T-helper 2 cell (primary cell): ENCODE measurements around the gene SRGAP1.

Experiments
- DNase-seq, 5 experiments: peaks; one replicate each; pipeline versions ENCODE4 v3.0.0 to v3.0.0-alpha.2; 2012 to 2022
- total RNA-seq, 2 donors: gene quantifications; one replicate each; lab custom pipeline; 2026; lab: John Stamatoyannopoulos, UW

The SRGAP1 gene
- total RNA-seq = 0 to 0.07 reads per million in 2 donors

DNA sequence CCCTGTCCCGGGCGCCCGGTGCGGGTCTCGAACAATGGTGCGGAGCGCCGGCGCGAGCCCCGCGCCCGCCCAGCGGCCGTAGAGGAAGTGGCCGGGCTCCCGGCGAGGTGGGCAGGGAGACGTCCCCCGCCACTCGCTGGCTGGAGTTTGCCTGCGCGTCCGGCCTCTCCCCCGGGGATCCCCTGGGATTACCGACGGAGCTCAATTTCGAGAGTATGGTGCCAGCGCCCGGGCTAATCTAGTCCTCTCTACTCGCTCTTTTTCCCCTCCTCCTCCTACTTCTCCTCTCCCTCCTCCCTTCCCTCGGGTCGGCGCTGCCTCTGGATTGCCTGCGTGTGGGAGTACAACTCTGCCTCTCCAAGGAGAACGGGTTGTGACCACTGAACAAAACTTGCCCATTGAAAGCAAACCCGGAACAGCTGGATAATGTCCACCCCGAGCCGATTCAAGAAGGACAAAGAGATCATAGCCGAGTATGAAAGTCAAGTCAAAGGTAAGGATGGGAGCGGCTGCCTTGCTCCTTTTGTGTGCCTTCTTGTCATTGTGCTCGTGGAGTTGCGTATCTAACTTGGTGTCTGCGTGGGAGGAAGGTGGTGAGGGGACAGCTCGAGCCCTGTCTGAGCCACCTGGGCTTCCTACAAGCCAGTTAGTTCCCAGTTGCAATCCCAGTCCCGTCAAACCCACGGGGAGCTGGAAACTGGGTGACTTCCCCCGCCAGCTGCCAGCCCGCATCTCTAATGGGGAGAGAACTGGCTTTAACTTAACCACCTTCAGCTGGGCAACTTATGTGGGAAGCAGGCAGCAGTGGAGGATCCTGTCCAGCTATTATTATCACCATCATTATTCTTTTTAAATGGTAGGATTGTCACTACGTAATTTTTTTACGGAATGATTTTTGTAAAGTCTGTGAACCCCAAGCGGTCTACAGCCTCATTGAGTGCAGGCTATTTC, at the start of gene SRGAP1:
SRGAP1 (plus strand) TSS at position 310 of the 951 bp plus-strand sequence; CDS start at position 427, 117 bp downstream.
- peak in 1 of 5 experiments; percentile 6 for DNase-seq

DNA sequence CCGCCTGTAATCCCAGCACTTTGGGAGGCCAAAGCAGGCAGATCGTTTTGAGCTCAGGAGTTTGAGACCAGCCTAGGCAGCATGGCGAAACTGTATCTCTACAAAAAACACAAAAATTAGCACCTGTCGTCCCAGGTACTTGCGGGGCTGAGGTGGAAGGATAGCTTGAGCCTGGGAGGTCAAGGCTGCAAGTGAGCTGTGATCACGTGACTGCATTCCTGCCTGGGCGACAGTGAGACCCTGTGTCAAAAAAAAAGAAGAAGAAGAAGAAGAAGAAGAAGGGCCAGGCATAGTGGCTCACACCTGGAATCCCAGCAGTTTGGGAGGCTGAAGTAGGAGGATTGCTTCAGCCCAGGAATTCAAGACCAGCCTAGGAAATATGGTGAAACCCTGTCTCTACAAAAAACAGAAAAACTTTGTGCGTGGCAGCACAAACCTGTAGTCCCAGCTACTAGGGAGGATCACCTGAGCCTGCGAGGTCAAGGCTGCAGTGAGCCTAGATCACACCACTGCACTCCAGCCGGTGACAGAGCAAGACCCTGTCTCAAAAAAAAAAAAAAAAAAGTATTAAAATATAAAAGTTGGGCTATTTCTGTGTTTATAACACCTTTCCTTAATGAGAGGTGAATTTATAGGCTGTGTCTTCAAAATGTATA, 49.3 kb upstream of the SRGAP1 start:
- no peak for DNase-seq

DNA sequence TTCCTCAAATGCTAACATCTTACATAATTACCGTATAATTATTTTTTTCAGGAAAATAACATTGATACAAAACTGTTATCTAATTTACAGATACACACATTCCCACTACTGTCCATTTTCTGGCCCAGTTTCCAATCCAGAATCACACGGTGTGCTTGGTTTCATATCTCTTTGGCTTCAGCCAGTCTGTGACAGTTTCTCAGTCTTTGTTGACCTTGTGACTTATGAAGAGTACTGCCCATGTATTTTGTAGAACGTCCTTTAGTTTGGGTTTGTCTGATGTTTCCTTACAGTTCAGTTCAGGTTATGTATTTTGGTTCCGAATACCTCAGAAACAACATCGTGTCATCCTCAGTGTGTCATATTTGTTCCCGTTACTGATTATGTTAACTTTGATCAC, 48.6 kb upstream of the SRGAP1 start:
- no peak for DNase-seq

DNA sequence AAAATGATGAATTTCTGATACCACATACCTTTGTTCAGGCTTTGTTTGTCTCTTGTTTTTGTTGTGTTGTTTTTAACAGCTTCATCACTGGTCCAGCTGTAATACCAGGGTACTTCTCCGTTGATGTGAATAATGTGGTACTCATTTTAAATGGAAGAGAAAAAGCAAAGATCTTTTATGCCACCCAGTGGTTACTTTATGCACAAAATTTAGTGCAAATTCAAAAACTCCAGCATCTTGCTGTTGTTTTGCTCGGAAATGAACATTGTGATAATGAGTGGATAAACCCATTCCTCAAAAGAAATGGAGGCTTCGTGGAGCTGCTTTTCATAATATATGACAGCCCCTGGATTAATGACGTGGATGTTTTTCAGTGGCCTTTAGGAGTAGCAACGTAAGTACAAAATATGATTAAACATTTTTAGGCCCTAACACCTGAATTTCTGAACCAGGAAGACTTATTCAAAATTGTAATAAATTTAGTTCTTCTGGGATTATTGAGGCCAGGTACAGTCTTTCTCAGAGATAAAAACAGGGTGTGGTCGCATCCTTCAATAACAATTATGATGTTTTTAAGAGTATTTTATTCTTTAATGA, 42.4 kb upstream of the SRGAP1 start:
- peak in 1 of 5 experiments; percentile 40 for DNase-seq

- no peak for DNase-seq
Observed at GRCh38 chr12:63804746-63805145, 39.8 kb upstream of the SRGAP1 start.

GRCh38 chr12:63805704-63806672, 38.5 kb upstream of the SRGAP1 start:
- DNase-seq = no peak

DNA sequence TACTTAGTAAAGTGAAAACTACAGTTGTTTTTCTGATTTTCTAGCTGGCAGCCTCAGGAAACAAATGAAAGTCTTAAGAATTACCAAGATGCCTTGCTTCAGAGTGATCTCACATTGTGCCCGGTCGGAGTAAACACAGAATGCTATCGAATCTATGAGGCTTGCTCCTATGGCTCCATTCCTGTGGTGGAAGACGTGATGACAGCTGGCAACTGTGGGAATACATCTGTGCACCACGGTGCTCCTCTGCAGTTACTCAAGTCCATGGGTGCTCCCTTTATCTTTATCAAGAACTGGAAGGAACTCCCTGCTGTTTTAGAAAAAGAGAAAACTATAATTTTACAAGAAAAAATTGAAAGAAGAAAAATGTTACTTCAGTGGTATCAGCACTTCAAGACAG, 35.9 kb upstream of the SRGAP1 start:
- DNase-seq = no peak

GRCh38 chr12:63809566-63809965, 34.9 kb upstream of the SRGAP1 start:
- DNase-seq = no peak

- no peak for DNase-seq
Observed at GRCh38 chr12:63811334-63811733, 33.2 kb upstream of the SRGAP1 start.

GRCh38 chr12:63811755-63812154, 32.7 kb upstream of the SRGAP1 start:
- no peak for DNase-seq

- peak in 1 of 5 experiments; percentile 63 for DNase-seq
Observed at GRCh38 chr12:63814146-63814772, 30.2 kb upstream of the SRGAP1 start.

GRCh38 chr12:63815482-63815852, 29.0 kb upstream of the SRGAP1 start:
- no peak for DNase-seq

GRCh38 chr12:63816031-63816430, 28.5 kb upstream of the SRGAP1 start:
- no peak for DNase-seq

DNA sequence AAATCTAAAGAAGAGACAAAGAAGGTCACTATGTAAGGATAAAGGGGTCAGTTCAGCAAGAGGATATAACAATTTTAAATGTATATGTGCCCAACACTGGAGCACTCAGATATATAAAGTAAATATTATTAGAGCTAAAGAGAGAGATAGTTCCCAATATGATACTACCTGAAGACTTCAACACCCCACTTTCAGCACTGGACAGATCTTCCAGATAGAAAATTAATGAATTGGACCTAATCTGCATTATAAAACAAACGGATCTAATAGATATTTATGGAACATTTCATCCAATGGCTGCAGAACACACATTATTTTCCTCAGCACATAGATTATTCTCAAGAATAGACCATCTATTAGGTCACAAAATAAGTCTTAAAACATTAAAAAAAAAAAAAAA, 24.1 kb upstream of the SRGAP1 start:
- no peak for DNase-seq

DNA sequence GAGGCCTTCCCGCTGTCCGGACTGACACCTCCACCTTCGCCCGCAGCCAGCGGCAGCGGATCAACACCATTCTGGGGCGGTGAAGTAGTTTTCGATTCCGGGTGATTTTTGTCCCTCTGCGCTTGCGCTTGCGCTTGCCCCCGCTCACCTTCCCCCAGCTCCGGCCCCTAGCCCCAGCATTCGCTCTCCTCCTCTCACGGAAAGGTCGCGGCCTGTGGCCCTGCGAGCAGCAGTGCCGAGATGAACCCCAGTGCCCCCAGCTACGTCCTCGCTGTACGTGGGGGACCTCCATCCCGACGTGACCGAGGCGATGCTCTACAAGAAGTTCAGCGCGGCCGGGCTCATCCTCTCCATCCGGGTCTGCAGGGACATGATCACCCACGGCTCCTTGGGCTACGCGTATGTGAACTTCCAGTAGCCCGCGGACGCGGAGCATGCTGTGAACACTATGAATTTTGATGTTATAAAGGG, 22.7 kb upstream of the SRGAP1 start:
- peak in 1 of 5 experiments; percentile 23 for DNase-seq

DNA sequence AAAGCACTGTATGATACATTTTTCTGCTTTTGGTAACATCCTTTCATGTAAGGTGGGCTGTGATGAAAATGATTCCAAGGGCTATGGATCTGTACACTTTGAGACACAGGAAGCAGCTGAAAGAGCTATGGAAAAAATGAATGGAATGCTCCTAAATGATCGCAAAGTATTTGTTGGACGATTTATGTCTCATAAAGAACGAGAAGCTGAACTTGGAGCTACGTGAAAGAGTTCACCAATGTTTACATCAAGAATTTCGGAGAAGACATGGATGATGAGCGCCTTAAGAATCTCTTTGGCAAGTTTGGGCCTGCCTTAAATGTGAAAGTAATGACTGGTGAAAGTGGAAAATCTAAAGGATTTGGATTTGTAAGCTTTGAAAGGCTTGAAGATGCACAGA, 22.1 kb upstream of the SRGAP1 start:
- DNase-seq = no peak

DNA sequence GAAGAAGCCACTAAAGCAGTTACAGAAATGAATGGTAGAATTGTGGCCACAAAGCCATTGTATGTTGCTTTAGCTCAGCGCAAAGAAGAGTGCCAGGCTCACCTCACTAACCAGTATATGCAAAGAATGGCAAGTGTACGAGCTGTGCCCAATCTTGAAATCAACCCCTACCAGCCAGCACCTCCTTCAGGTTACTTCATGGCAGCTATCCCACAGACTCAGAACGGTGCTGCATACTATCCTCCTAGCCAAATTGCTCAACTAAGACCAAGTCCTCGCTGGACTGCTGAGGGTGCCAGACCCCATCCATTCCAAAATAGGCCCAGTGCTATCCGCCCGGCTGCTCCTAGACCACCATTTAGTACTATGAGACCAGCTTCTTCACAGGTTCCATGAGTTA, 21.5 kb upstream of the SRGAP1 start:
- peak in 1 of 5 experiments; percentile 31 for DNase-seq

DNA sequence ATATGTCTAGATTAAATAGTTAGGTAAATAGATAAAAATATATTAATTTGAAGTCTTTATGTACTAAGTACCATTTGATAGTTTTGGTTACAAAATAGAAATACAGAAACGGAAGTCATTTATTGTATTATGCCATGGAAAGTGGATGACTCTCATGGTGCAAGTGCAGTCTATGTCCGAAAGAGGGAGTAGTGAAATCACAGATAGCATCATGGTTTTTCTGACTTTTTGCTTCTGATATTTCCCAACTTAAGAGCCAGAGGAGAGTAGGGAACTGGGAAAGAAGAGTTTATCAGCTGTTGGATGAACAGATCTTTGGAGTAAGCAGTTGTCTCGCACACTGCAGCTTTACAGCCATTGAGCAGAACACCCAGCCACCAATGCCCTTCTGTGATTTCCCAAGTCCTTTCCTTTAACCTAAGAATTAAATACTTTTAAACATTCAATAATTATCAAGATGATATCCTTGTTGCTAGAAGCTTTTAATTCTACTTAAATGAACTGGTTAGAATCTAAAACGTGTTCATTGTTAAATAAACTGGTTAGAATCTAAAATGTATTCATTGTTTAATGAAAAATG, 18.4 kb upstream of the SRGAP1 start:
- DNase-seq = peak in 1 of 5 experiments; percentile 51

DNA sequence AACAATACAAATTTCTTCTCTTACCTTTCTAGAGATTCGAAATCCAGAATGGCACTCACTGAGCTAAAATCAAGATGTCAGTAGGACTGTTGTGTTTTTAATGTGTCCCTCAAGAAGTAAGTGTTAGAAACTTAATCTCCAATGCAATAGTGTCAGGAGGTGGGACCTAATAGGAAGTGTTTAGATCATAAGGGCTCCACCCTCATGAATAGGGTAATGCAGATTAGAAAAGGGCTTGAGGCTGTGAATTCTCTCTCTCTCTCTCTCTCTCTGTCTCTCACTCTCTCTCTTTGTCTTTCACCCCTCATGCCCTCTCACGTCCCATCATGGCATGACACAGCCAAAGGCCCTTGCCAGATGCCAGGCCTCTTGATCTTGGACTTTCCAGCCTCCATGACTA, 15.6 kb upstream of the SRGAP1 start:
- no peak for DNase-seq

GRCh38 chr12:63836046-63836445, 8.5 kb upstream of the SRGAP1 start:
- DNase-seq = no peak

GRCh38 chr12:63836936-63837335, 7.6 kb upstream of the SRGAP1 start:
- no peak for DNase-seq
